ENCODE data around the gene MBP.

MBP gene

DNA sequence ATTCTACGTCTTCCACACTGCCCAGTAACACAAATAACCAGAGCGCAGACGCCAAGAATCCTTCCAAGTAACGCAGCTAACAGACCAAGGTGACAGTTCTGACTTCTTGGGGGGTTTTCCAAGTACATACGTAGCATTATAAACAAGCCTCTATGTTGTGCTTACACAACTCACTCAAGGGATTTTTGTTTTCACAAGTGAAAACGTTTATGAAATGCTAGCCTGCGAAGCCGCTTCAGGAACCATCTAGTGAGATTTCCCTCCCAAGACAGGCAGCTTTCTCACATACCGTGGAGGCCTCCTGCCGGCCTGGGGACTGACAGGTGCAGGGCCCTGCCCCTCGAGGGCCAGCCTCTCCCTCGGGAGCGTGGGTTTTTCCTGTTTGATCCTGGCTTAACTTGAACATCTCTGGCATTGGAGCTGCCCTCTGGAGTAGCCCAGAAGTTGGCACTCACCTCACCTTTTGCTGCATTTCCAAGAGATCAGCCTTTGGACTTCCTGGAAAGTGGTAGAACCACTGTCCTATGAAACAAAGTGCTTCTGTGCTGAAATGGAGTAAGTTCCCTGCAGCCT lies 151.1 kb downstream of the MBP start:
- H3K4me1 ChIP-seq (ENCODE audit: control extremely low read depth in 1 of 4, control insufficient read depth in 4 of 4, insufficient read depth in 4 of 4, low read length in 3 of 4), result peaks cover 0 to 10% (median 2%) of the 10 kb centered on the region in 4 experiments
- ChIA-PET POLR2A (no interaction called here), CTCF (interaction anchor here (1.1 to 1.6 kb wide), 3 partner anchors 9 to 115 kb away, joined by 3 to 6 read pairs (median 4); no protein-coding TSS in a partner anchor)
- no peaks in the 10 kb centered on the region for H3K27me3 ChIP-seq (replicated peaks in 2 of 5; ENCODE audit: control insufficient read depth in 4 of 5, insufficient read depth in 5 of 5, low read length in 4 of 5)
- H3K9me3 ChIP-seq (ENCODE audit: control extremely low read depth in 1 of 5, control insufficient read depth in 4 of 5, insufficient read depth in 2 of 5, low read depth in 1 of 5, low read length in 4 of 5), result no peaks in the 10 kb centered on the region
- 92% methylated on average over 13 of the region's 13 CpGs for WGBS (ENCODE audit: insufficient coverage)
- H3K27ac ChIP-seq (ENCODE audit: insufficient read depth in 1 of 2, low read depth in 1 of 2, low read length in 2 of 2, poor library complexity in 1 of 2, severe bottlenecking in 2 of 2), result no peak overlapping the region
- no peaks in the 10 kb centered on the region for H3K36me3 ChIP-seq (ENCODE audit: control insufficient read depth in 4 of 4, insufficient read depth in 4 of 4, low read length in 3 of 4)
- H3K4me3 ChIP-seq (ENCODE audit: control insufficient read depth in 1 of 7, extremely low read depth in 1 of 7, insufficient read depth in 4 of 7, low read depth in 2 of 7, low read length in 6 of 7), result no peak overlapping the region
- no peak for DNase-seq

GRCh38 chr18:76980663-76981395 lies 151.8 kb downstream of the MBP start:
- H3K27me3 ChIP-seq (replicated peaks in 2 of 5; ENCODE audit: control insufficient read depth in 4 of 5, insufficient read depth in 5 of 5, low read length in 4 of 5), result no peaks in the 10 kb centered on the region
- H3K9me3 ChIP-seq (ENCODE audit: control extremely low read depth in 1 of 5, control insufficient read depth in 4 of 5, insufficient read depth in 2 of 5, low read depth in 1 of 5, low read length in 4 of 5), result no peaks in the 10 kb centered on the region
- no peak overlapping the region for H3K4me3 ChIP-seq (ENCODE audit: control insufficient read depth in 1 of 7, extremely low read depth in 1 of 7, insufficient read depth in 4 of 7, low read depth in 2 of 7, low read length in 6 of 7)
- ChIA-PET CTCF (interaction anchor here (1.0 to 1.4 kb wide), 3 partner anchors 10 to 116 kb away, joined by 3 to 4 read pairs (median 3); no protein-coding TSS in a partner anchor), POLR2A (no interaction called here)
- H3K36me3 ChIP-seq (ENCODE audit: control insufficient read depth in 4 of 4, insufficient read depth in 4 of 4, low read length in 3 of 4), result no peaks in the 10 kb centered on the region
- no peak for DNase-seq
- H3K27ac ChIP-seq (ENCODE audit: insufficient read depth in 1 of 2, low read depth in 1 of 2, low read length in 2 of 2, poor library complexity in 1 of 2, severe bottlenecking in 2 of 2), result no peak overlapping the region
- 91% methylated on average over 23 of the region's 23 CpGs for WGBS (ENCODE audit: insufficient coverage)
- H3K4me1 ChIP-seq (ENCODE audit: control extremely low read depth in 1 of 4, control insufficient read depth in 4 of 4, insufficient read depth in 4 of 4, low read length in 3 of 4), result peaks cover 0 to 9% (median 2%) of the 10 kb centered on the region in 4 experiments

GRCh38 chr18:76979906-76980305 lies 152.7 kb downstream of the MBP start:
- Histone ChIP-seq H3K9me3 (ENCODE audit: control extremely low read depth in 1 of 5, control insufficient read depth in 4 of 5, insufficient read depth in 2 of 5, low read depth in 1 of 5, low read length in 4 of 5) (no peaks in the 10 kb centered on the region), H3K27ac (ENCODE audit: insufficient read depth in 1 of 2, low read depth in 1 of 2, low read length in 2 of 2, poor library complexity in 1 of 2, severe bottlenecking in 2 of 2) (no peak overlapping the region), H3K4me1 (ENCODE audit: control extremely low read depth in 1 of 4, control insufficient read depth in 4 of 4, insufficient read depth in 4 of 4, low read length in 3 of 4) (peaks cover 0 to 8% (median 2%) of the 10 kb centered on the region in 4 experiments), H3K36me3 (ENCODE audit: control insufficient read depth in 4 of 4, insufficient read depth in 4 of 4, low read length in 3 of 4) (no peaks in the 10 kb centered on the region), H3K4me3 (ENCODE audit: control insufficient read depth in 1 of 7, extremely low read depth in 1 of 7, insufficient read depth in 4 of 7, low read depth in 2 of 7, low read length in 6 of 7) (no peak overlapping the region), H3K27me3 (replicated peaks in 2 of 5; ENCODE audit: control insufficient read depth in 4 of 5, insufficient read depth in 5 of 5, low read length in 4 of 5) (no peaks in the 10 kb centered on the region)
- ChIA-PET POLR2A (no interaction called here), CTCF (interaction anchor here (0.8 to 1.0 kb wide), 2 partner anchors 25 to 536 kb away, joined by 3 read pairs; no protein-coding TSS in a partner anchor)
- WGBS (ENCODE audit: insufficient coverage), result 97% methylated on average over 17 of the region's 17 CpGs
- DNase-seq, result no peak

DNA sequence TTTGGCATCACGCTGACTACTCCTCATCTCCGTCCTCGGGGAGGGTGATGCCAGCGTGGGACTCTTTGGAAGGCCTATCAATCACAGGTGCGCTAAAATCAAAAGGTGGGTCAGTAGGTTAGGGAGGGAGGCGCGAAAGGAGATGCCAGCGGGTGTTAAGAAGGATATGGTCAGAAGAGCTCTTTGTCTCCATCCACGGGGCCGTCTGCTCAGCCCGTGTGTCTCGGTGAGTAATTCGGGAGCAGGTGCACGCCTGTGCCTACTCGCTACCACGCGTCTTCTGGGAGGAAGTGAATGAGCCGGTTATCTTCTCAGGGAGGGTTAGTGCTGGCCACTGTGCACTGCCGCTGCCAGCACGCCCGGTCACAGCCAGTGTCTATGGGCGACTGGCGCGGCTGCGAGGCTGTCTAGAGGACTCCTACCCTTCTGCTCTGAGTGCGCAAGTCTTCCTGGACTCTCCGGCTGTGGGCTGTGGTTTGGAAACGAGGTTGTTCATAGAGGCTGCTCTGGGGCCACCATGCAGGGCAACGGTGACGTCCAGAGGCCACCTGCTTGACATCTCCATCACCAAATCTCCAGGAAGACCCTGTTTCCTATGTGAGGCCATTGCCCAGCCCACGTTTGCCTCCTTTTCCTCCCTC lies 153.4 kb downstream of the MBP start:
- ChIA-PET POLR2A (no interaction called here), CTCF (interaction anchor here (0.8 kb wide), 1 partner anchor 536 kb away, joined by 3 read pairs; no protein-coding TSS in a partner anchor)
- WGBS (ENCODE audit: insufficient coverage), result 94% methylated on average over 31 of the region's 31 CpGs
- Histone ChIP-seq H3K36me3 (ENCODE audit: control insufficient read depth in 4 of 4, insufficient read depth in 4 of 4, low read length in 3 of 4) (no peaks in the 10 kb centered on the region), H3K4me3 (ENCODE audit: control insufficient read depth in 1 of 7, extremely low read depth in 1 of 7, insufficient read depth in 4 of 7, low read depth in 2 of 7, low read length in 6 of 7) (no peak overlapping the region), H3K4me1 (ENCODE audit: control extremely low read depth in 1 of 4, control insufficient read depth in 4 of 4, insufficient read depth in 4 of 4, low read length in 3 of 4) (peaks cover 0 to 8% (median 2%) of the 10 kb centered on the region in 4 experiments), H3K27me3 (replicated peaks in 2 of 5; ENCODE audit: control insufficient read depth in 4 of 5, insufficient read depth in 5 of 5, low read length in 4 of 5) (no peaks in the 10 kb centered on the region), H3K9me3 (ENCODE audit: control extremely low read depth in 1 of 5, control insufficient read depth in 4 of 5, insufficient read depth in 2 of 5, low read depth in 1 of 5, low read length in 4 of 5) (no peaks in the 10 kb centered on the region), H3K27ac (ENCODE audit: insufficient read depth in 1 of 2, low read depth in 1 of 2, low read length in 2 of 2, poor library complexity in 1 of 2, severe bottlenecking in 2 of 2) (no peak overlapping the region)
- no peak for DNase-seq

- 94% methylated on average over 11 of the region's 14 CpGs for WGBS (ENCODE audit: insufficient coverage)
- Histone ChIP-seq H3K27ac (ENCODE audit: insufficient read depth in 1 of 2, low read depth in 1 of 2, low read length in 2 of 2, poor library complexity in 1 of 2, severe bottlenecking in 2 of 2) (no peak overlapping the region), H3K4me3 (ENCODE audit: control insufficient read depth in 1 of 7, extremely low read depth in 1 of 7, insufficient read depth in 4 of 7, low read depth in 2 of 7, low read length in 6 of 7) (no peak overlapping the region), H3K4me1 (ENCODE audit: control extremely low read depth in 1 of 4, control insufficient read depth in 4 of 4, insufficient read depth in 4 of 4, low read length in 3 of 4) (peaks cover 0 to 8% (median 2%) of the 10 kb centered on the region in 4 experiments), H3K27me3 (replicated peaks in 2 of 5; ENCODE audit: control insufficient read depth in 4 of 5, insufficient read depth in 5 of 5, low read length in 4 of 5) (no peaks in the 10 kb centered on the region), H3K36me3 (ENCODE audit: control insufficient read depth in 4 of 4, insufficient read depth in 4 of 4, low read length in 3 of 4) (no peaks in the 10 kb centered on the region), H3K9me3 (ENCODE audit: control extremely low read depth in 1 of 5, control insufficient read depth in 4 of 5, insufficient read depth in 2 of 5, low read depth in 1 of 5, low read length in 4 of 5) (no peaks in the 10 kb centered on the region)
- ChIA-PET POLR2A (no interaction called here), CTCF (interaction anchor here (1.3 kb wide), 1 partner anchor 15 kb away, joined by 3 read pairs; no protein-coding TSS in a partner anchor)
- DNase-seq, result no peak
These were observed 154.0 kb downstream of the MBP start for GRCh38 chr18:76978616-76979015.

DNA sequence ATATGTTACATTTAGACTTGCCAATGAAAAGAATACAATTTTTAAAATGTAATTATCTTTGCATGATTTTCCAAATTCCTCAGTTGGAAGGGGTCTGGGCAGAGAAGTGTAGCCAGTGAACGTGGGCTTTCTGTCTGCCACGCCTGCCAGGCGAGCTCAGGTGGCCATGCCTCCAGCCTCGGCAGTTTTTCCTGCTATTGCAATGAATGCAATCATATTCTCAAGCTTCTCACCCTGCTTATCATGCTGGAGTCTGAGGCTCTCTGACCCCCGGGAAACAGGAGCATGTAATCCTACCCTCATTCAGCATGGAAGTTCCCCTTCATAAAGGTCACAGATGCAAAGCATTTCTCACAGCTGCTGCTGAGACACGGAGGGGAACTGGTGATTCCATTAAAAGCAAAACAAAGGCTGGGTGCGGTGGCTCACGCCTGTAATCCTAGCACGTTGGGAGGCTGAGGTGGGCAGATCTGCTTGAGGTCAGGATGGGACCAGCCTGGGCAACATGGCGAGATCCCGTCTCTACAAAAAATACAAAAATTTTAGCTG lies 154.8 kb downstream of the MBP start:
- WGBS (ENCODE audit: insufficient coverage), result 92% methylated on average over 10 of the region's 11 CpGs
- H3K27me3 ChIP-seq (replicated peaks in 2 of 5; ENCODE audit: control insufficient read depth in 4 of 5, insufficient read depth in 5 of 5, low read length in 4 of 5), result no peaks in the 10 kb centered on the region
- H3K36me3 ChIP-seq (ENCODE audit: control insufficient read depth in 4 of 4, insufficient read depth in 4 of 4, low read length in 3 of 4), result peaks cover 0 to 3% (median 1%) of the 10 kb centered on the region in 4 experiments
- no peak overlapping the region for H3K27ac ChIP-seq (ENCODE audit: insufficient read depth in 1 of 2, low read depth in 1 of 2, low read length in 2 of 2, poor library complexity in 1 of 2, severe bottlenecking in 2 of 2)
- ChIA-PET CTCF (interaction anchor here (1.3 kb wide), 1 partner anchor 14 kb away, joined by 3 read pairs; no protein-coding TSS in a partner anchor), POLR2A (no interaction called here)
- no peaks in the 10 kb centered on the region for H3K4me1 ChIP-seq (ENCODE audit: control extremely low read depth in 1 of 4, control insufficient read depth in 4 of 4, insufficient read depth in 4 of 4, low read length in 3 of 4)
- no peak overlapping the region for H3K4me3 ChIP-seq (ENCODE audit: control insufficient read depth in 1 of 7, extremely low read depth in 1 of 7, insufficient read depth in 4 of 7, low read depth in 2 of 7, low read length in 6 of 7)
- no peaks in the 10 kb centered on the region for H3K9me3 ChIP-seq (ENCODE audit: control extremely low read depth in 1 of 5, control insufficient read depth in 4 of 5, insufficient read depth in 2 of 5, low read depth in 1 of 5, low read length in 4 of 5)
- DNase-seq, result no peak
